Left renal cortex interstitium (tissue), 4 donors: Measurements from ENCODE around the gene STARD10. TPM values are rescaled to one million over a fixed set of nuclear protein-coding genes. Genes with fewer than 3 reads are reported as not detected.
A peak's percentile ranks its signal among the peaks of the same experiment; 100 is the strongest.

Source experiments
- DNase-seq, 4 donors: peaks; one replicate each; pipeline ENCODE4 v3.0.0-alpha.2; 2013; ENCODE audit warnings: low read depth in 4 of 4, low spot score in 2 of 4, missing footprints in 1 of 4
- polyA plus RNA-seq, 4 donors: library from polyadenylated mRNA; unstranded; fragments of 120-200 nt; gene quantifications; one replicate each; pipeline ENCODE4 v1.2.1, GENCODE V29; 2013; ENCODE audit not compliant: insufficient read length in 4 of 4

Gene STARD10
- polyA plus RNA-seq, 4 donors, result 70.6 to 84.7 (median 82.3) TPM

- no peak for DNase-seq
Observed at GRCh38 chr11:72782081-72782920, 11.5 kb downstream of the STARD10 start.

GRCh38 chr11:72781313-72782080, 12.3 kb downstream of the STARD10 start:
- DNase-seq, result no peak

DNA sequence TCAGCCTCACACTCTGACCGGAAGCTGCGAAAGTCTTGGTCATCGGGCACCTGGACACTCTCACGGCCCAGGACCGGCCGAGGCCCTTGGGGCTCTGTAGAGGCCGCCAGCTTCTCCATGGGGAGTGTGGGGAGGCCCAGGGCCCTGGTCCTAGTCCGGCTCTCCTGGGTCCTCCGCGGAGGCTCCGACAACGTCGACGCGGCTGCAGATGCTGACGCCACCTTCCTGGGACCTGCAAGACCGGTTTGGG, 12.9 kb downstream of the STARD10 start:
- no peak for DNase-seq

- no peak for DNase-seq
Observed at GRCh38 chr11:72780296-72781062, 13.4 kb downstream of the STARD10 start.

DNA sequence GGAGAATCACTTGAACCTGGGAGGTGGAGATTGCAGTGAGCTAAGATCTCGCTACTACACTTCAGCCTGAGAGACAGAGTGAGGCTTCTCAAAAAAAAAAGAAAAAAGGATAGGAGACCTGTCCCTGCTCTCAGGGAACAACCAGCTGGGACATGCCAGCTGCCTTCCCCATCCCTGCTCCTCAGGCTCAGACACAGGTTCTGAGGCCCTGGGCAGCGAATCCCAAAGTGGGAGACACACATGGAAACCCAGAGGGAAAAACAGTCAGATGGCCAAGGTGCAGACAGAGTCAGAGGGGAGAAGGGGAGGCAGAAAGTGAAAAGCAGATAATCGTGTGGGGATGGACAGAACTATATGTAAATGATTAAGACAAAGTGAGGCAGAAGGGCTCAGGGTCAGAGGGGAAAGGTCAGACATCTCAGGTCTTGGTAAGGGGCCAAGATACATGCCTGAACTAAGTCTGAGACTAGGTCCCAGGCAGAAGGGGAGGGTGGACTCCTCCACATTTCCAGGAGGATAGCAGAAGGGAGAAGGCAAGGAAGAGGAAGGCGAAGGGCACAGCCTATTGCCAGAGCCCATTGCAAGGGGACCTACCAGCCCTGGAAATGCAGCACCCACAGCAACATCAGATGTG, 14.2 kb downstream of the STARD10 start:
- no peak for DNase-seq

GRCh38 chr11:72778535-72779494, 15.0 kb downstream of the STARD10 start:
- DNase-seq, result peak in 1 of 4 donors; percentile 56

- no peak for DNase-seq
Observed at GRCh38 chr11:72777755-72778278, 16.0 kb downstream of the STARD10 start.

GRCh38 chr11:72776844-72777754, 16.7 kb downstream of the STARD10 start:
- no peak for DNase-seq

- DNase-seq, result no peak
Observed at GRCh38 chr11:72776117-72776843, 17.6 kb downstream of the STARD10 start.

- no peak for DNase-seq
Observed at GRCh38 chr11:72775288-72776110, 18.3 kb downstream of the STARD10 start.

DNA sequence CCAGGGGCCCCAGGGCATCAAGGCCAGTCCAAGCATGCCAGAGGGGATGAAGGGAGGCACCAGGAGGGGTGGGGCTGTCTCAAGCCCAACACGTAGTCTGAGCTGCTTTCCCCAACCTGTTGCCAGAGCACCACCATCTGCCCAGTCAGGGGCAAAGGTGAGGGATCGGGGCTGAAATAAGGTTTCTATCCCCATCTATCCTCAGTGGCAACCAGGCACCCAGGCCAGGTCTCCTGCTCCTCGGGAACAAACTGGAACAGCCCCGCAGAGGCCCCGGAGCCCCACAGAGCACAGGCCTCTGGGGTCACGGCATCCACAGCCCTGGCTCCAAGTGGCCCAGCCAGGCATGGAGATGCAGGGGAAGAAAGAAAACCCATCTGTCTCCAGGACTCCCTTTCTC, 19.3 kb downstream of the STARD10 start:
- DNase-seq, result no peak

DNA sequence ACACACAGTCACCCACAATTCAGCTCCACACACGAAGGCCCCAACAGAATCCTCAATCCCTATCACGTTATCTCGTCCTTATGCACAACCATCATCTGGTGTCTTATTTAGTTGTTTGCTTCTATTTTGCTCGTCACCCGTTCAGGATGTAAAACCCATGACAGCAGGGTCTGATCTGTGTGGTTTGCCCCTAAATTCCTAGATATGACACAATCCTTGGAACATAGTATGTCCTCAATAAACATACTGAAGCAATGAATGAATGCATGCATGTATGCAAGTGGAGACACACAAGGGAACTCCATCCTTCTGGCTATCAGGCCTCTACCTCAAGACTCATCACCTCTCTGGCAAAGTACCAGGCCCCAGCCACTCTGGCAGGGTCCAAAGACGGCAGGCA, 20.2 kb downstream of the STARD10 start:
- DNase-seq, result no peak

GRCh38 chr11:72773291-72773690, 20.6 kb downstream of the STARD10 start:
- no peak for DNase-seq

DNA sequence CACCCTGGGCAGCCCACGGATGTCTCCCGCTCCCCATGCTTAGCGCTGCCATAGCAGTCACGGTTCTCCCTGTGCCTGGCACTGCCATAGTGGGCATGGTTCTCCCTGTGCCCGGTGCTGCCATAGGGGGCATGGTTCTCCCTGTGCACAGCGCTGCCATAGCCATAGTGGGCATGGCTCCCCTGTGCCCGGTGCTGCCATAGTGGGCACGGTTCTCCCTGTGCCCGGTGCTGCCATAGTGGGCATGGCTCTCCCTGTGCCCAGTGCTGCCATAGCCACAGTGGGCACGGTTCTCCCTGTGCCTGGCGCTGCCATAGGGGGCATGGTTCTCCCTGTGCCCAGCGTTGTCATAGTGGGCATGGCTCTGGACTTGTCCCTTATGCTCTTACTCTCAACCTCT, 21.8 kb downstream of the STARD10 start:
- no peak for DNase-seq

DNA sequence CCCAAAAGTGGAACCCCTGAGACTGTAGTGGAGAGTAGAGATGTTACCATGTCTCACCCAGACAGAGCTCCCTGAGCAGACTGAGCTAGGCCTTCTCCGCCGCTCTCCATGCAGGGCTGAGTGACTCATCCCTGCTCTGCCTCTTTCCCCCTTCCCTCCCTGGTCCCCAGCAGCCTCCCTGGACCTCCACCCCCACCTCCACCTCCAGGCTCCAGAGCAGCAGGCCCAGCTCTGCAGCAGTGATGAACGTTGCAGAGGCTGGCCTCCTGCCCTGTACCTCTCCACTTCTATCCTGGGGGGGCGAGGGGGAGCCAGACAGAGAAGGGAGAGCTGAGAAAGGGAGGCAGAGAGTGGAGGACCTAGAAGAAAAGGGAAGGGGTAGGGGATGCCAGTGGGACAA, 22.3 kb downstream of the STARD10 start:
- no peak for DNase-seq

GRCh38 chr11:72770799-72771198, 23.0 kb downstream of the STARD10 start:
- DNase-seq, result no peak

- no peak for DNase-seq
Observed at GRCh38 chr11:72769680-72770079, 24.2 kb downstream of the STARD10 start.
